GM18502 (cell line): Measurements from ENCODE around the gene CTTN.
"Not testable (repeated sequence)": the region's sequence is repeated elsewhere in the genome, so short reads cannot be mapped to it uniquely, and the experiment has no call there.

Source experiments
- ATAC-seq: cut with Tn5 transposase; IDR thresholded peaks from one replicate; pipeline ENCODE4 v1.9.1; 2021; ENCODE audit warnings: mild to moderate bottlenecking; ENCODE audit not compliant: unreplicated experiment, poor library complexity

CTTN gene

DNA sequence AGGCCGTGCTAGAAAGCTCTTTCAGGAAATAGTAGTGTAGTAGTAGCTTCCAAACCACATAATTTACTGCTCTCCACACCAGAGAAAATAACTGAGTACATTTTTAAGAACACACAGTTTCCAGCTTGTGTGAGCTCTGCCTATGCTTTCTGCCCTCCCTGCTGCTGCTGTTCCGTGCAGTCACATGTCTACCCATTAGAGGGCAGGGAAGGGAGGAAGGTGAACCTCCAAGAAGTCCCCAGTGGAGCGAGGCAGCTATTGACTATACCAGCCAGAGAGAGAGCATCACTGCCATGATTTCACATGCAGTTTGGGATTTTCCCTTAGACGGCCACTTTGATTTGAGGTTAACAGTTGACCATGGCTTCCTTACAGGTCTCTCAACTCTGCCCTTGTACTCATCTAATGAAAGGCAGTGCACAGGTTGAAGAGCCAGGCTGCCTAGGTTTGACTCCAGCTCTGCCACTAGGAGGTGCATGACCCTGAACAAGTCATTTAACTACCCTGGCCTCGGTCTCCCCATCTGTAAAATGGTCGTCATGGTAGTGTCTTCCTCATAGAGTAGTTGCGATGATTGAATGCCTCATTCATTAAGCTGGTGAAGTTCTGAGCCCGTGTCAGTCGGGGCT lies 19.7 kb upstream of the CTTN start:
- no peak for ATAC-seq

DNA sequence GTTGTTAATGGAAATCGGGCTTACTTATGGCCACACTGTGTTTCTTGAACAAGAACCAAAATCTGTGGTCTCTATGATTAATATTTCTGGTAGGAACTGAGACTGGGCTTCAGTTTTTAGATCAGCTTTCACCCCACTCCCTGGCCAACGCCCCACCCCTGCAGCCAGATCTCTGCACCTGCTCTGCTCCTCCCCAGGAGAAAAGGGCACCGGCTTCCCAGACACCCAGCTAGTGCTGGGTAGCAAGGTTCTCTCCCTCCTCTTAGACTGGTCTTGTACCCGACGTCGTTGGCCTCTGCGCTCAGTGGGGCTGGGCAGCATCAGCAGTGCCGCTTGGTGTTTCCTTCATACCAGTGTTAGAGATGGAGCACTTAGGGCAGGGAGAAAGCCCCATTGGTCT lies 17.0 kb upstream of the CTTN start:
- no peak for ATAC-seq

DNA sequence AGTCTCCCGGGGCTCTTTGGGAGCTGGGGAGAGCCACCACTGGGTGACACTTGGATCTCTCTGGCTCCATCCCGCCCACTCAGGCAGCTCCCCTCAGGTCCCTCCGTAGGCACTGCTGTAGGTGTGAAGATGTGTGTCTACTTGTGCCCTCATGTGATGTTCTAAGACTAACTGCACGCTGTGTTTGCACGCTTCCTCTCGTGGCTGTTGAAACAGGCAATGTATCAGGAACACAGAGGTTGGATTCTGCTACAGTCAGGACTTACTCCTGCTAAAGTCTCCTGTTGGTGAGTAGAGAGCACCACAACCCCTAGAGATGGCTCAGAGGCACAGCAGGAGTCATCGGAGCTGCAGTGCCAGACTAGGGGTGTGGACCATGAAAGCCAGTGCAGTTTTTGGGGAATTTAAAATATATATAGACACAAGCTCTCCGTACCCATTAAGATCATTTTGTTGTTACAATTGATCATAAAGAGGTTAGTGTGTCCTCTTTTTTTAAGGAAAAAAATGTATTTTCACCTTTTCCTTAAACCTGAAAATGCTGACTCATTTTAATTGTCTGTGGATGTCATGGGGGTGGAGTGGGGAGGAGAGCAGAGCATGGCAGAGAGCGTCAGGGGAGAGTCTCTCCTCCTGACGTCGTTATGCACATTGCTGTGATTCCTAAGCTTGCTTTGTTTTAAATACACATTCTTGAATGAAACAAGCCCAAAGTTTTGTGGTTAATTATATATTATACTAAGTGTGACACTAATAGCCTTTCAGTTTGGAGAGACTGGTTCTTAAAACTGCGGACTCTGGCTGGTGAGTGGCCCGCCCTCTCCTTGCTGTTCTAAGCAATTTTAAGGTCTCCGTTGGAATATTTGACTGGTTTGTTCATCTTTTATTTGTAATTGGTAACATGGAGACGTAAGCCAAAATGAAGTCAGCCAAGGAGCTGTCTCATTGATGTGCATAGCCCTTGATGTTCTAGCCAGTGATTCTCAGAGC lies 16.2 kb upstream of the CTTN start:
- ATAC-seq = no peak

DNA sequence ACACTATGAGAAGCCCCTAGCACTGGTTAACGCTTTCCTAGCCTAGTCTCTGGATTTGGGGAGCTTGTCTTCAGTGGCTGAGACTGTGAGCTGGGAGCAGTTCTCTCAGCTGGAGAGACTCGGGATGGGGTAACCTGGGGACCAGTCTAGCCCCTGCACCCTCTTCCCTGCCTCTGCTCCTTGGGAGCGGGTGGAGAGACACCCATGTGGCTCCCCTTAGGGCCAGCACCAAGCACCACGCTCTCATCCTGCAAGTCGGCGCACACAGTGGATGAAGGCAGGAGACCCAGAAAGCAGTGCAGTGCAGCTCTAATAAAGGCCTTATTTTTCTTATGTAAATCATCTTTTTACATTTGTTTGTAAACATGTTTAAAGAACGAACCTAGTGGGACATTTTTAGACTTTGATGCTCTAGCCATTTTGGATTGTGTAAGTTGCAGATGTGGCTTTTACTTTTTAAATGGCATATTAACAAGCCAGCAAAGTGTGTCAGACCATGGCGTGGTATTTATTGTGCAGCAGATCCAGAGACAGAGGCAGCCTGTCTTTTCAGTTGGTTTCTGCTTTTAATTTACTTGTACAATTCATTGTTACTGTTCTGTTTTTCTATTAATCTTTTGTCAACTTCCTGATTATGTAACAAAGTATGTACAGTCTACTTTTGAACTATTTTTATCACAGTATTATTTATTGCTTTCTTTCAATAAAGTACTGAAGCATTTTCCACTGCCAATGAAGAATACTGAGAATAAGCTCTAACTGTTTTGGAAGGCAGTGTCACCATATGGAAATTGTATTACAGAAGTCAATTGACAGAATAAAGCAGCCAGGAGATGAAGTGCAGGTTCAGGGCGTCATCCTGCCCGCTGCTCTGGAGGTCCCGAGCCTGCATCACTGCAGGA lies 14.4 kb upstream of the CTTN start:
- no peak for ATAC-seq

DNA sequence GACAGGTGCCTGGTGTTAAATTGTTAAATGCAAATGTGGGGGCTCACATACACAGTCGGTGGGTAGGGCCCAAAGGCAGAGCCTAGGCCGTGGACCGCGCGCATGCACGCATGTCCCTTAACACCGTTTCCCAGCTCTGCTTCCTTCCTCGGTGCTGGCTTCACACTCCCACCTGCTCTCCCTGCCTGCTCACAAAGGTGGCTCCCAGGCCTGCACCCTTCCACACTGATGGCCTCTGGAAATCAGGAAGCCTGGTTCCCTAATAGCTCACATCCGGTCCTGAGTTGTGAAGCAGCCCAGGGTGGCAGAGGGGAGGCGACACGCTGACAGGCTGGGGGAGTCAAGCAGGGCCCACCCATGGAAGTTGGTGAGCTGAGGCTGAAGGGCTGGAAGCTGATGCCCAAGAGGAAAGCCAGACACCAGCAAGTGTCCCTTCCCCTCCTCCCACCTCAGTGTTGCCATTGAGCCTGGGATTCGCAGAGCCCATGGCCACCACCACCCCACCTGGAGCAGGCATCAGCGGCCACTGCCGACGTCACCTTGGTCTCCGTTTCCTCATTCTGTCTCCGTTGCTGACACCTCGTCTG lies 13.7 kb upstream of the CTTN start:
- no peak for ATAC-seq

DNA sequence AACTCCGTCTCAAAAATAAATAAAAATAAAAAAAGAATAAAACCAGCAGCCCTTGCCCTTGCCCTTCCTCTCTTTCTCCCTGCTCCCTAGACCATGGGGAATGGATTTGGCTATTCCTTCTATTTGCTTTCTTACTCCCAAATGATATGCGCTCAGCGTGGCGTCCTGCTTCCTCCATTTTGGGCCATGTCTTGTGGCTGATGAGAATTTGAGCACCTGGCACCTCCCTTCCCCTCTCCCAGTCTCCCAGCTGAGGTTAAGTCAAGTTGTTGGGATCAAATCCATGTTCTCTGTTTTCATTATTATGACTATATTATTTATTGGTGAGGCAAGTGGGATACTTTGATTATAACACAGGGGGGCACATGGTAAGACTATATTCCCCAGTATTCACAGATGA lies 10.8 kb upstream of the CTTN start:
- no peak for ATAC-seq

DNA sequence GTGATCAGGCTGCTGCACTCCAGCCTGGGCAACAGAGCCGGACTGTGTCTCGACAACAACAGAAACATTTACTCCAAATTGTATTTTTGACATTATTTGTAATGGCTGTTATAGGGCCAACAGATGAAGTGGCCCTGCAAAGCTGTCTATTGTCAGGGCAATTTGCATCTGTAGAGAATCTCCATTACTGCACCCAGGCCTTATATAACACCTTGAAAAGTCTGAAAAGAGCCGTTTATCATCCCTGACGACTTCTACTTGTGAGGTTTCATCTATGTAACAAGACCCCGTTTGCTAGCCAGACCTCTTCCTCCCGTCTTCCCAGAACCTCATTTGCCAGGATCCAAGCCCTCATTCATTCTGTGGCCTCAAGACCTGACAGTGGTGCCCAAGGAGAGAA lies 9.1 kb upstream of the CTTN start:
- ATAC-seq = no peak

DNA sequence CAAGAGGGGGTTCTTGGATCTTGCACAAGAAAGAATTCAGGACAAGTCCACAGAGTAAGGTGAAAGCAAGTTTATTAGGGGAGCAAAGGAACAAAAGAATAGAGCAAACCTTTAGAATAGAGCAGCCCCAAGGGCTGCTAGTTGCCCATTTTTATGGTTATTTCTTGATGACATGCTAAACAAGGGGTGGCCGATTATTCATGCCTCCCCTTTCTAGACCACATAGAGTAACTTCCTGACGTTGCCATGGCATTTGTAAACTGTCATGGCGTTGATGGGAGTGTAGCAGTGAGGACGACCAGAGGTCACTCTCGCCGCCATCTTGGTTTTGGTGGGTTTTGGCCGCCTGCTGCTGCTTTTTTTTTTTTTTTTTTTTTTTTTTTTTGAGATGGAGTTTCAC lies 7.4 kb upstream of the CTTN start:
- ATAC-seq = not testable (repeated sequence)

DNA sequence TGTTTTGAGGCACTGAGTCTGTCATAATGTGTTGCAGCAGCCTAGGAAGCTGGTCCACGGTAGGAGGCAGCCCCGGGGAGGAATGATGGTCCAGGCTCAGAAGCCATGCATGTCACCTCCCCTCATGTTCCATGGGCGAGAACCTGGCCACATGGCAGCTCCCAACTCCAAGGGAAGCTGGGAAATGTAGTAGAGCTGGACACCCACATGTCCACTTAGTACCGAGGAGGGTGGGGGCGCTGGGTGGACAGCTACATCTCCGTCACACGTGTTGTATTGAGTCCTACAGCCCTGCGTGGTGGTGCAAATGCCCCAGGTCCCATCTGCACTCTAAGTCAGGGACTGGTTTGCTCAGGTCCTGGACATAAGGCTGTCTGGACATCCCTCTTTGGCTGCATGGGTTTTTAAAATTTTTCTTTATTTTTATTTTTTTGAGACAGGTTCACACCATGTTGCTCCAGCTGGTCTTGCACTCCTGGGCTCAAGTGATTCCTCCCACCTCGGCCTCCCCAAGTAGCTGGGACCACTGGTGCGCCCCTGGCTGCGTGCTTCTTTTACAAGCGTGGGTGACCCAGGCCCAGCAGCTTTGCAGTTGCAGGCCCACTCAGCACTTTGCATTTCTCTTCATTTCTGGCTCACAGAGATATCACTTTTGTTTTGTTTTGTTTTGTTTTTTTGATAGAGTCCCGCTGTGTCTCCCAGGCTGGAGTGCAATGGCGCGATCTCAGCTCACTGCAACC lies 3.9 kb upstream of the CTTN start:
- ATAC-seq = no peak

DNA sequence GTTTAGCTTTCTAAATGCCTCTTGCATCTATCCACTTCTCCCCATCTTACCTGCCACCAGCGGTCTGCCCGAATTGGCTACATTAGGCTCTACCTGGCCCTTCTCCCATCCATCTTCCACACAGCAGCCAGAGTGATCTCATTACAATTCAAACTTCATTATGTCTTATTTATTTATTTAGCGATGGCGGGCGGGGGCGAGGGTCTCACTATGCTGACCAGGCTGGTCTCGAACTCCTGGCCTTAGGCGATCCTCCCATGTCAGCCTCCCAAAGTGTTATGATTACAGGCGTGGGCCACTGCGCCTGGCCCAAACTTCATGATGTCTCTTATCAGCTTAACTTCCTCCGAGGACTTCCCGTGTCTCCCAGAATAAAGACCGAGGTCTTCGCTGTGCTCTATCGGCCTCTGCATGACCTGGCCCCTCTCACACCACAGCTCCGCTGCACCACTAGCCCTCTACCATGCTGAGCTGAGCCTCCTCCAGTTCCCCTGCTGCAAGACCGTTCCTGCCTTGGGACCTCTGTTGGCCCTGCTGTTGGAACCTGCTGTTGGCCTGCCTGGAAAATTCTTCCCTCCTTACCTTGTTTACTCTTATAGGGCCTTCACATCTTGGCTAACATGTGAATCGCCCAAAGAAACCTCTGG lies 870 bp upstream of the CTTN start:
- no peak for ATAC-seq

DNA sequence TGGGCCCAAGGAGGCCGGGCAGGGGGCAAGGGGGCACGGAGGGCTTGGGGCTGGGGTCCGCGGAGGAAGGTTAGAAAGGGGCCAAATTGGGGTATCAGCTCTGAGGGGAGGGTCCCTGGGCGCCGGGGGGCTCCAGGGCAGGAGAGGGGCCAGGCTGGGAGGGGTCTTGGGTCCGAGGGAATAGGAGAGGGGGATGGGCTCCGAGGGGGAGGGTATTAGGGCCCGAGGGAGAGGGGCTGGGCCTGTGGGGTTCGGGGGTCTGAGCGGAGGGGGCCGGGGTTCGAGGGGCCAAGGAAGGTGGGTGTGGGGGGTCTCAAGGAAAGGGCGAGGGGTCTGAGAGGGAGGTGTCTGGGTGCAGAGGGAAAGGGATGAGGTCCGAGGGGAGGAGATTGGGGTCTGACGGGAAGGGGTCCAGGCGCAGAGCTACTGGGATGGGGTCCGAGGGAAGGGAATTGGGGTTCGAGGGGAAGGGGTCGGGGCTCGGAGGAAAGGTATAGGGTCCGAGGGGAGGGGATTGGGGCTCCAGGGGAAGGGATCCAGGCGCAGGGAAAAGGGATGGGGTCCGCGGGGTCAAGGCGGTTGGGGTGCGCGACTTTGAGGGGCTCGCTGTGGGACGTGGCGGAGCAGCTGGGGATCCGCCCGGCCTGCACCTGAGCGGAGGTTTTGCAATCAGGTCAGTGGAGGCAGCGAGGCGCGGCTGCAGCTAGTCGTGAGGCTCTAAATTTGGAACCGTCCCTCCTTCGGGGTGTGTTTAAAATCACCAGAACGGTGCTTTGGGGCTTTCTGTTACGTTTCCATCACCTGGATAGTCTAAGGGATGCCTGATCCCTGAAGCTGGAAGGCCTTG lies 728 bp downstream of the CTTN start:
- no peak for ATAC-seq

DNA sequence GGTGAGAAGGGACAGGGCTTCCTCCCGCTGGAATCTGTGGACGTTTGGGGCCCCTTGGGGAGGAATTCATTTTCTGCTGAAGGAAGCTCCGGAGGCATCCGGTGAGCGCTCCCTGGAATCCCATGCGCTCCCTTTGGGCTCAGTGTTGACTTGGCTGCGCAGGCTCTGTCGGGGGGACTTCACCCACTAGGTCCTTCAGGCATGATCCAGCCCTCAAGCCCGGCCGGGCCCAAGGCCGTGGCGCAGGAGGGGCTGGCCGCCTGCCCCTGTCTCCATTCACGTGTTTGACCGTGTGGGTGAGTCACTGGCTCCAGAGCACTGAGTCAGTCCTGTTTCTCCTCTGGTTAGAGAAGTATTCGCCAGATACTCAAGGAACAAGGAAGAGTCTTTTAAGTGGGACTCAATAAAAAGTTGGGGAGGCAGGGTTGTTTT lies 1.4 kb downstream of the CTTN start:
- no peak for ATAC-seq

DNA sequence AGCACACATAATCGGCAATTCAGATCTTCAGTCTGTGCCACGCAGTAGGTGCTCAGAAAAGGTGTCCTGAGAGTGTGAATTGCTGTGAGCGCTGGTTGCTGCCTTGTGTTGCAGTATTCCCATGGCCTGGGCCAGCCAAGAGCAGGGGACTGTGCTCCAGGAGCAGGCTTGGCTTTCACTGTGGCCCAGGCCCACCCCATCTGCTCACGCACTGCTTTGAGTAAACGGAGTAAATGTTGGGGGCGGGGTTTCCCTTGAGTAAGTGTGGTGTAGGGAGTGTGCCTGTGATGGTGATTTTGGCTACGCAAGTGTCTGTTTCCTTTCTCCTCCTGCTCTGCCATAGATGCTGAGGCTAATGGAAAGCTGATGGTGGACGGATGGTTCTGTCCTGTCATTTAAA lies 2.3 kb downstream of the CTTN start:
- no peak for ATAC-seq

DNA sequence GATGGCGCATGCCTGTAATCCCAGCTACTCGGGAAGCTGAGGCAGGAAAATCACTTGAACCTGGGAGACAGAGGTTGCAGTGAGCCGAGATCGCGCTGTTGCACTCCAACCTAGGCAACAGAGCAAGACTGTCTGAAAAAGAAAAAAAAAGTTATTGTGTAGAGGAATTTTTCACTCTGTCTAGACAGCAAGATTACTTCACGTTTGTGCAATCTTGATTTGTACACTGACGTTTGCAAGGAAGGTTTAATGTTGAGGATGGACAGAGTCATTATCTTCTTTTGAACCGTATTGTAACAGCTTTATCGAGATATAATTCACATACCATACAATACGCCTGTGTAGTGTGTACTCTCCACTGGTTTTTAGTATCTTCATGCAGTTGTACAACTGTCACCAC lies 3.7 kb downstream of the CTTN start:
- no peak for ATAC-seq

DNA sequence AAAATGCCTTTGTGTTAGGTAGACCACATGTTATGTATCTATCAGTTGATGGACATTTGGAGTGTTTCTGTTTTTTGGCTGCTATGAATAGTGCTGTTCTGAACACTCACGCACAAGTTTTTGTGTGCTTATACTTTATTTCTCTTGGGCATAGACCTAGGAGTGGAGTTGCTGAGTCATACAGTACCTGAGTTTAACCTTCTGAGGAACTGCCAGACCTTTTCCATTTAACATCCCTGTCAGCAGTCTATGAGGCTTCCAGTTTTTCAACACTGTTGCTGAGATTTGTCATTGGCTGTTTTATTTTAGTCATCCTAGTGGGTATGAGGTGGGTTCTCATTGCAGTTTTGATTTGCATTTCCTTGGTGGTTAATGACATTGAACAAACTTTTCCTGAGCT lies 4.4 kb downstream of the CTTN start:
- no peak for ATAC-seq

DNA sequence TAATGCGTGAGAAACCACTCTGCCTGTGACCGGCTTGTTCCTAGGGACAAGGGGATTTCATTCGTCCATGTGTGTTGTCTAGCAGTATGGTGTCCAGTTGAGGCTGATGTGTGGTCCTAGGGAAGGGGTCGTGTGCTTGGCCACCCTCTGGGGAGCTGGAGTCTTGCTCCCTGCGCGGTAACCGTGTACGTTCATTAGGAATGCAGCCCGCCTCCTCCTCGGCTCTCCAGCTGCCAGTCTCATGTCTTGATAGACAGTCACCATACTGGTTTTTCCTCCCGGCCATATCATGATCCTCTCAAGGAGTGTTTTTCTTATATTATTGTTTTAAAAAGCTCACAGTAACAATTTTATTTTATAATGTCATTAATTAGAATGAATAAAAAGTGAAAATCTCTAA lies 5.9 kb downstream of the CTTN start:
- no peak for ATAC-seq

DNA sequence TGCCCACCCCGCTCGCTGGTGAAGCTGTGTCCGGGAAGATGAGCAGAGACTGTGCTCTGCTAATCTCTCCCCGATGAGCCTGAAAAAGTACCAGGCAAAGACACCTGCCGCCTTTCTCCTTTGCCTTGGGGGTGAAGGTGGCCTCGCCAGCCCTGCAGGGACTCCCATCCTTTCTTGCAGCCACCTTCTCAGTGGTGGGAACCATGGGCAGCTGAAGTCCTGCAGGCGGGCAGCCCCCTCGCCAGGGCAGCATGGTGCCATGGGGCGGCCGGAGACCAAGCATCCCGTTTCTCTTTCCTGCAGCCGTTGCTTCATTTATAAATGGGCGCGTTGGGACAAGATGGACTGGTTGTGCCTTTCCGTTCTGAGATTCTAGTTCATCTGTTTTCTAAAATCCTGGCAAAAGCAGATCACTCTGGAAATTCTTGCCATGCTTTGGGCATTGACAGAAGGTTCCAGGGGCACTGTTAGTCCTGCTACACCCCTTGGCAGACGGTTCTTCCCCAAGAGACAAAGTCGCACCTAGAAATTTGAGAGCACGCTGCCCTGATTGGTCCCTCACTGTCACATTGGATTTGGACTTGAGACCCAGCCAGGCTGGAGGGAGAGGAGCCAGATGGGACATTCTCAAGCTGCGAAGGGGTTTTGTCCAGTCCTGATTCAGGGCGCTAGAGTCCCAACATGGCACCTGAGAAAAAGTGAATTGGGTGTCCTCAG lies 7.5 kb downstream of the CTTN start:
- no peak for ATAC-seq

DNA sequence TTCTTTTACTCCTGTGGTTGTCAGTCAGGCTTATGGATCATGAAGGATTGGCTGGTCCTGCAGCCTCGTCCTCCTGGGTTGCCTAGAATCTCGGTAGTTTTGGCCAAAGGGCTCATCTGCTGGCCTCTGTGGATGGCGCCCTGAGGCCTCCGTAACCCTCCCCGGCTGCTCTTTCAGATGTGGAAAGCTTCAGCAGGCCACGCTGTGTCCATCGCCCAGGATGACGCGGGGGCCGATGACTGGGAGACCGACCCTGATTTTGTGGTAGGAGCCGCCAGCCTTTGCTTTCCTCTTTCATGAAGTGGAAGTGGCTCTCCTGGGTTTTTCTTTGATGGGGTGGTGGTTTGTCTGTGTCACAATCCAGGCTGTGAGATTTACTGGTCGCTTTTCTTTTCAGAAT lies 8.8 kb downstream of the CTTN start:
- ATAC-seq = no peak
